ENCODE results near the gene TXNIP. TPM values are rescaled to one million over a fixed set of nuclear protein-coding genes. Genes with fewer than 3 reads are reported as not detected.

Gene TXNIP
- total and polyA plus RNA-seq, 2 donors from 2014 or later: 356 to 1,197 TPM

DNA sequence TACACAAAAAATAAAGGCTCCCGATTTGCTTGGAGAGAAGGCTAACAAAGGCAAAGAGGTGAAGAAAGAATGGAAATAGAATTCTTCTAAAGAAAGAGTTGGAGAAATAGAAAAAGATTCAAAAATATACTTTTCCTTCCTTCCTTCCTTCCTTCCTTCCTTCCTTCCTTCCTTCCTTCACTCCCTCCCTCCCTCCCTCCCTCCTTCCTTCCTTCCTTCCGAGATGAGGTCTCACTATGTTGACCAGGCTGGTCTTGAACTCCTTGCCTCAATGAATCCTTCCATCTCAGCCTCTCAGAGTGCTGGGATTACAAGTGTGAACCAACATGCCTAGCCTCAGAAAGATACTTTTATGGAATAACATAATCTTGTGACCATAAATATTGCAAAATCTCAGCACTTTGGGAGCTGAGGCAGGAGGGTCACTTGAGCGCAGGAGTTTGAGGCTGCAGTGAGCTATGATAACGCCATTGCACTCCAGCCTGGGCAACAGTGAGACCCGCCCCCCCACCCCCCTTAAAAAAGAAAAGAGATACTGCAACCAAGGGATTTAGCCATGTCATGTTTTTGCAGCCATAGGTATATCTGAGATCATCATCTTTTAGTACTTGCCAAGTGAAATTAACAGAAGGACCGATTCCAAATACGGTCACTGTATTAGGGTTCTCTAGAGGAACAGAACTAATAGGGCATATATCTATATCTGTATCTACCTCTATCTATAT is 26.2 kb upstream of the TXNIP start:
- no peak overlapping the region for H3K4me3 ChIP-seq (ENCODE audit: low read length in 3 of 3)
- TF ChIP-seq, protein P1, sequence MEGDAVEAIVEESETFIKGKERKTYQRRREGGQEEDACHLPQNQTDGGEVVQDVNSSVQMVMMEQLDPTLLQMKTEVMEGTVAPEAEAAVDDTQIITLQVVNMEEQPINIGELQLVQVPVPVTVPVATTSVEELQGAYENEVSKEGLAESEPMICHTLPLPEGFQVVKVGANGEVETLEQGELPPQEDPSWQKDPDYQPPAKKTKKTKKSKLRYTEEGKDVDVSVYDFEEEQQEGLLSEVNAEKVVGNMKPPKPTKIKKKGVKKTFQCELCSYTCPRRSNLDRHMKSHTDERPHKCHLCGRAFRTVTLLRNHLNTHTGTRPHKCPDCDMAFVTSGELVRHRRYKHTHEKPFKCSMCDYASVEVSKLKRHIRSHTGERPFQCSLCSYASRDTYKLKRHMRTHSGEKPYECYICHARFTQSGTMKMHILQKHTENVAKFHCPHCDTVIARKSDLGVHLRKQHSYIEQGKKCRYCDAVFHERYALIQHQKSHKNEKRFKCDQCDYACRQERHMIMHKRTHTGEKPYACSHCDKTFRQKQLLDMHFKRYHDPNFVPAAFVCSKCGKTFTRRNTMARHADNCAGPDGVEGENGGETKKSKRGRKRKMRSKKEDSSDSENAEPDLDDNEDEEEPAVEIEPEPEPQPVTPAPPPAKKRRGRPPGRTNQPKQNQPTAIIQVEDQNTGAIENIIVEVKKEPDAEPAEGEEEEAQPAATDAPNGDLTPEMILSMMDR (IDR thresholded peaks at IDR 0.05; ENCODE audit: borderline replicate concordance, extremely low read depth, insufficient read depth): no peak
- no peak overlapping the region for H3K27ac ChIP-seq (ENCODE audit: low read depth in 2 of 2, low read length in 2 of 2)
- no peaks in the 10 kb centered on the region for H3K4me1 ChIP-seq (ENCODE audit: control insufficient read depth in 2 of 3, insufficient read depth in 2 of 3, low read depth in 1 of 3, low read length in 3 of 3)
- FAIRE-seq (no peak), DNase-seq (peak in 1 of 5 donors; percentile 7)
- no peak overlapping the region for H3K9ac ChIP-seq (ENCODE audit: low read length in 3 of 3)
- intact Hi-C loops (cut with DNase I): no loop called here
- peaks cover 20% of the 10 kb centered on the region for H3K27me3 ChIP-seq (ENCODE audit: control insufficient read depth, insufficient read depth, low read length)
- H3K9me3 ChIP-seq (ENCODE audit: control insufficient read depth in 2 of 3, insufficient read depth in 1 of 3, low read length in 3 of 3): no peaks in the 10 kb centered on the region
- H3K36me3 ChIP-seq (ENCODE audit: control insufficient read depth in 2 of 3, insufficient read depth in 3 of 3, low read length in 3 of 3): no peaks in the 10 kb centered on the region

DNA sequence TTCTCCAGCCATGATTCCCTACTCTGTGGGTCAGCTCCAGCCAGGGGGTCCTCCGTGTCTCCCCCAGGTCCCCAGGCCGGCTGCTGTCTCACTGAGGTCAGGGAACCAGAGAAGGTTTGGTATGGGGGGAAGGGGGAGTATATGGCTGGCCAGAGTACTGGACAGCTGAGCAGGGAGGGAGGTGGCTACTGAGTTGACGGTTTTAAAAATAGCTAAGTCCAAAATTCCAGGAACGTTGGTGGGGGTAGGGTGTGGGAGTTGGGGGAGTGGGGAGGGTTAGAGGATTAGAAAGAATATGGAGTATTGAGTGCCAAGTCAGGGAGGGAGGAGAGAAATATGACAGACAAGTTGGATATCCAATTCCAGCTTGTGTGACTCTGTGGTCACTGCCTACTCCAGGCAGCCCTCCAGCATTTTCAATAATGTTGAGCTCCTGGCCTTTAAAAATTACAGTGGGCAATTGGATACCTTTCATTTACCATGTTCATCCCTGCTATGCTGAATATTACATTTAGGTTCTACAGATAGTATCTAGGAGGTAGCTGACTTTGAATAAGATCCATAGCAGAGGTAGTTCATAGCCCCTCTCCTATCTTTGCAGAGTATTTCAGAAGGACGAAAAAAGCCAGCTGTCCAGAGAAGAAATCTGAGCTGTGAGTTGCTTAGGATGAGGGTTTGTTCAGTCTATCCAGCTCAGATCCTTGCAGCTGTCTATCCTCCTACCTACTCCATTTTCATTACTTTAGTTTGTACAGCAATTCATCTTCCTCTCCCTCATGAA is 25.4 kb upstream of the TXNIP start, which contains the start of gene HJV:
Gene HJV (minus strand): TSS at position 114 of the 781 bp plus-strand sequence. CDS start 1,504 bp downstream, outside the sequence.
- FAIRE-seq (no peak), DNase-seq (peak in 3 of 5 donors; percentile 29 to 55 (median 33))
- peaks cover 20% of the 10 kb centered on the region for H3K27me3 ChIP-seq (ENCODE audit: control insufficient read depth, insufficient read depth, low read length)
- H3K36me3 ChIP-seq (ENCODE audit: control insufficient read depth in 2 of 3, insufficient read depth in 3 of 3, low read length in 3 of 3): no peaks in the 10 kb centered on the region
- intact Hi-C loops (cut with DNase I): no loop called here
- no peak within 1 kb of the TSS for H3K4me3 ChIP-seq (ENCODE audit: low read length in 3 of 3)
- H3K9me3 ChIP-seq (ENCODE audit: control insufficient read depth in 2 of 3, insufficient read depth in 1 of 3, low read length in 3 of 3): no peaks in the 10 kb centered on the region
- TF ChIP-seq, protein P1 (IDR thresholded peaks at IDR 0.05; ENCODE audit: borderline replicate concordance, extremely low read depth, insufficient read depth): no peak
- H3K4me1 ChIP-seq (ENCODE audit: control insufficient read depth in 2 of 3, insufficient read depth in 2 of 3, low read depth in 1 of 3, low read length in 3 of 3): no peaks in the 10 kb centered on the region
- H3K9ac ChIP-seq (ENCODE audit: low read length in 3 of 3): no peak within 1 kb of the TSS
- H3K27ac ChIP-seq (ENCODE audit: low read depth in 2 of 2, low read length in 2 of 2): no peak within 1 kb of the TSS

DNA sequence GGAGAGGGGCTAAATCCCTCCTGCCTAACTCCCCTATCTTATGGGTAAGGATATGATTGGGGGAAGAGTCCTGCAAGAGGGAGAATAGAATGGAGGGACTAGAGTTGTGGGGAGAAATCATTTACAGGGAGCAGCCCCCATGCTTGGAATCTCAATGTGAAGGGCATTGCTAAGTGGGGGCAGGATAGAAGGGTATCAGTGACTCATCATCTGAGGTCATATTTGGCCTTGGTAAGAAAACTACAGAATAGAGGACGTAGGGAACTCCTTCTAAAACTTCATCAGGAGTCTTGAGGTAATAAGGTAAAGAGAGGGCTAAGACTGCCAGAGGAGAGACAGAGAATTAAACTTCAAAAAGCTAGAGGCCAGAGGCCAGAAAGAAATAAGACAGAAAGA is 24.7 kb upstream of the TXNIP start:
- intact Hi-C loops (cut with DNase I): no loop called here
- H3K36me3 ChIP-seq (ENCODE audit: control insufficient read depth in 2 of 3, insufficient read depth in 3 of 3, low read length in 3 of 3): no peaks in the 10 kb centered on the region
- no peak overlapping the region for H3K4me3 ChIP-seq (ENCODE audit: low read length in 3 of 3)
- H3K9ac ChIP-seq (ENCODE audit: low read length in 3 of 3): no peak overlapping the region
- no peak overlapping the region for H3K27ac ChIP-seq (ENCODE audit: low read depth in 2 of 2, low read length in 2 of 2)
- peaks cover 20% of the 10 kb centered on the region for H3K27me3 ChIP-seq (ENCODE audit: control insufficient read depth, insufficient read depth, low read length)
- no peaks in the 10 kb centered on the region for H3K4me1 ChIP-seq (ENCODE audit: control insufficient read depth in 2 of 3, insufficient read depth in 2 of 3, low read depth in 1 of 3, low read length in 3 of 3)
- no peaks in the 10 kb centered on the region for H3K9me3 ChIP-seq (ENCODE audit: control insufficient read depth in 2 of 3, insufficient read depth in 1 of 3, low read length in 3 of 3)
- TF ChIP-seq, protein P1 (IDR thresholded peaks at IDR 0.05; ENCODE audit: borderline replicate concordance, extremely low read depth, insufficient read depth): no peak
- FAIRE-seq: no peak
- no peak for DNase-seq

All from kidney (tissue), 14 donors.